GM12878 (cell line): ENCODE measurements around the gene HHAT. TPM values are rescaled to one million over a fixed set of nuclear protein-coding genes. Genes with fewer than 3 reads are reported as not detected.
A peak's percentile ranks its signal among the peaks of the same experiment; 100 is the strongest.

Source experiments
- ASH2L ChIP-seq: fragments of 300-600, 200-600 bp; sonication (generic); IDR thresholded peaks from 2 replicates; pipeline ENCODE4 v1.6.1; 2017; ENCODE audit warnings: low read depth, mild to moderate bottlenecking, borderline replicate concordance
- CHD1 ChIP-seq: IDR thresholded peaks from 2 replicates; pipeline ENCODE4 v1.6.1; 2012; ENCODE audit warnings: low read depth, low read length, improper control_type of control experiment
- EED ChIP-seq: sonication (generic); IDR thresholded peaks from 2 replicates; pipeline ENCODE4 v1.6.1; 2016; ENCODE audit warnings: antibody characterized with exemption, low read depth
- GATAD2B ChIP-seq: fragments of 450-650 bp; conservative IDR thresholded peaks from 2 replicates; pipeline ENCODE4 v1.6.1; 2017; ENCODE audit warnings: low read depth, mild to moderate bottlenecking, moderate library complexity
- HCFC1 ChIP-seq: fragments of 150-350 bp; IDR thresholded peaks from 2 replicates; pipeline ENCODE4 v1.6.1; 2014; ENCODE audit warnings: low read length
- NFYA ChIP-seq: IDR thresholded peaks from 2 replicates; pipeline ENCODE4 v1.6.1; 2011; ENCODE audit warnings: low read depth, mild to moderate bottlenecking, low read length, improper control_type of control experiment, borderline replicate concordance
- RB1 ChIP-seq: fragments of 450-650 bp; formaldehyde crosslinking; IDR thresholded peaks from 2 replicates; pipeline ENCODE4 v1.6.1; 2017; ENCODE audit warnings: mild to moderate bottlenecking, borderline replicate concordance
- RFX5 ChIP-seq: IDR thresholded peaks from 2 replicates; pipeline ENCODE4 v1.6.1; 2011; ENCODE audit warnings: low read depth, low read length, improper control_type of control experiment
- RUNX3 ChIP-seq: IDR thresholded peaks from 2 replicates; pipeline ENCODE4 v1.6.1; 2012; ENCODE audit warnings: low read length, inconsistent platforms
- SP1 ChIP-seq: IDR thresholded peaks from one replicate; pipeline ENCODE4 v1.6.1; 2011; ENCODE audit warnings: low read depth, low read length
- SREBF2 ChIP-seq: IDR thresholded peaks from 2 replicates; pipeline ENCODE4 v1.6.1; 2012; ENCODE audit warnings: mild to moderate bottlenecking, low read length
- SRF ChIP-seq, 2 experiments: IDR thresholded peaks; 2 replicates each; pipeline ENCODE4 v1.6.1; 2011; ENCODE audit warnings: low read depth in 2 of 2, low read length in 2 of 2, mild to moderate bottlenecking in 1 of 2, moderate library complexity in 1 of 2
- polyA plus RNA-seq, 11 experiments: library from polyadenylated mRNA; depleted of rRNA in 4 of 11; unstranded in 6 of 11; stranded (reverse) in 5 of 11; fragments of >200 nt; fragmentation: Nextera tagmentation in 4 of 11; fragmentation: Illumina TruSeq in 1 of 11; extraction: Ambion mirVana in 4 of 11; extraction: Trizol in 1 of 11; gene quantifications; 1 replicate in 1 of 11; 2 replicates in 10 of 11; pipeline versions ENCODE4 v1.2.1 to v1.2.3, GENCODE V29; 2011 to 2016; ENCODE audit warnings: inconsistent platforms in 2 of 11, missing spikeins in 2 of 11, low read depth in 1 of 11
- total RNA-seq, 4 experiments: library from RNA; depleted of rRNA in 3 of 4; stranded (reverse); fragments of >200 nt in 3 of 4; fragmentation: Illumina TruSeq in 1 of 4; extraction: Trizol in 1 of 4; gene quantifications; 2 replicates each; pipeline versions ENCODE4 v1.2.1 to v1.2.3, GENCODE V29; 2013 to 2021
- TF ChIP-seq, protein P1 (sequence below): fragments of 450-650 bp; IDR thresholded peaks from 2 replicates; pipeline ENCODE4 v1.6.1; 2017; ENCODE audit warnings: mild to moderate bottlenecking, moderate library complexity
- TF ChIP-seq, protein P2 (sequence below): fragments of 450-650 bp; IDR thresholded peaks from 2 replicates; pipeline ENCODE4 v1.6.1; 2018; ENCODE audit warnings: mild to moderate bottlenecking, low read depth, moderate library complexity; ENCODE audit not compliant: partially characterized antibody
- TF ChIP-seq, protein P3 (sequence below): IDR thresholded peaks from 2 replicates; pipeline ENCODE4 v1.6.1; 2011; ENCODE audit warnings: low read depth, mild to moderate bottlenecking, low read length, moderate library complexity, borderline replicate concordance; ENCODE audit errors: extremely low read depth
- TF ChIP-seq, protein P4 (sequence below): fragments of 450-650 bp; IDR thresholded peaks from 2 replicates; pipeline ENCODE4 v1.6.1; 2018; ENCODE audit warnings: borderline replicate concordance, mild to moderate bottlenecking; ENCODE audit not compliant: partially characterized antibody
- TF ChIP-seq, protein P5 (sequence below): IDR thresholded peaks from 2 replicates; pipeline ENCODE4 v1.6.1; 2012; ENCODE audit warnings: low read depth, low read length, improper control_type of control experiment
- TF ChIP-seq, protein P6 (sequence below): IDR thresholded peaks from 2 replicates; pipeline ENCODE4 v1.6.1; 2012; ENCODE audit warnings: low read depth, low read length, improper control_type of control experiment

HHAT gene
- total and polyA plus RNA-seq, 10 of the 15 experiments (the other 5 are each of a cell fraction or from before 2014, with no cell fraction given), result 1.2 to 37.6 (median 2.6) TPM

DNA sequence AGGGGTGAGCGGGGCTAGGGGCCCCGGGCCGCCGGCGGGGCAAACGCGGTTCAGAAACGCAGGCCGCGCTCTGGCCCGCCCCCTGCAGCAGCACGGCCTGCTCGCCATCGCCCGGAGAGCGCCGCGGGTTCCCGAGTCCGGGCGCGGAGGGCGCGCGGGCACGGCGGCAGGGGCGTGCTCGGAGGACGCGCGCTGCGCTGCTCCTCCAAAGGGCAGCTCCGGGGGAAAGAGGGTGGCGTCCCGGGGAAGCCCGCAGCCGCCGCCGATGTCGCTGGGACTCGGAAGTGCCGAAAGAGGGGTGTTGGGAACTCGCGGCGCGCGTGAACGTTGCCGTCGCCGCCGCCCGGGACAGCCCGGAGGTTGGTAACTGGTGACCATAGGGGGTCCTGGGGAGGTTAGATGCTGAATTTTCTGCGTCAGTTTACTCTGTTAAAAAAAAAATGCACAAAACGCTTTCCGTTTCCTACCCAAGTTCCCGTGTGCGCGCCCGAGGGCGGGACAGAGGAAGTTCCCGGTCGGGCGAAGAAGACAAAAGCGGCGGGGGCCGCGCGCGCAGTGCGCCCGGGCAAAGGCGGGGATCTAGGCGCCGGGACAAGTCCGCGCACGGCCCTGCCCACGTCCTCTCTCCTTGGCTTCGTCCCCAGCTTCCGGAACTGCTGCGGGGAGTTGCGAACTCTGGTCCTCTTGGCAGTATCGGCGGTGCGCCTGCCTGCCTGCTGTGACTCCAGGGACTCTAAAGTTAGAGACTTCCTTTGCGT is at the start of gene HHAT (continued):
- TF ChIP-seq HCFC1, result peak; percentile 23; the same call in 1 of the 2 replicates
- peak; percentile 75 for TF ChIP-seq GATAD2B
- TF ChIP-seq, protein P1, sequence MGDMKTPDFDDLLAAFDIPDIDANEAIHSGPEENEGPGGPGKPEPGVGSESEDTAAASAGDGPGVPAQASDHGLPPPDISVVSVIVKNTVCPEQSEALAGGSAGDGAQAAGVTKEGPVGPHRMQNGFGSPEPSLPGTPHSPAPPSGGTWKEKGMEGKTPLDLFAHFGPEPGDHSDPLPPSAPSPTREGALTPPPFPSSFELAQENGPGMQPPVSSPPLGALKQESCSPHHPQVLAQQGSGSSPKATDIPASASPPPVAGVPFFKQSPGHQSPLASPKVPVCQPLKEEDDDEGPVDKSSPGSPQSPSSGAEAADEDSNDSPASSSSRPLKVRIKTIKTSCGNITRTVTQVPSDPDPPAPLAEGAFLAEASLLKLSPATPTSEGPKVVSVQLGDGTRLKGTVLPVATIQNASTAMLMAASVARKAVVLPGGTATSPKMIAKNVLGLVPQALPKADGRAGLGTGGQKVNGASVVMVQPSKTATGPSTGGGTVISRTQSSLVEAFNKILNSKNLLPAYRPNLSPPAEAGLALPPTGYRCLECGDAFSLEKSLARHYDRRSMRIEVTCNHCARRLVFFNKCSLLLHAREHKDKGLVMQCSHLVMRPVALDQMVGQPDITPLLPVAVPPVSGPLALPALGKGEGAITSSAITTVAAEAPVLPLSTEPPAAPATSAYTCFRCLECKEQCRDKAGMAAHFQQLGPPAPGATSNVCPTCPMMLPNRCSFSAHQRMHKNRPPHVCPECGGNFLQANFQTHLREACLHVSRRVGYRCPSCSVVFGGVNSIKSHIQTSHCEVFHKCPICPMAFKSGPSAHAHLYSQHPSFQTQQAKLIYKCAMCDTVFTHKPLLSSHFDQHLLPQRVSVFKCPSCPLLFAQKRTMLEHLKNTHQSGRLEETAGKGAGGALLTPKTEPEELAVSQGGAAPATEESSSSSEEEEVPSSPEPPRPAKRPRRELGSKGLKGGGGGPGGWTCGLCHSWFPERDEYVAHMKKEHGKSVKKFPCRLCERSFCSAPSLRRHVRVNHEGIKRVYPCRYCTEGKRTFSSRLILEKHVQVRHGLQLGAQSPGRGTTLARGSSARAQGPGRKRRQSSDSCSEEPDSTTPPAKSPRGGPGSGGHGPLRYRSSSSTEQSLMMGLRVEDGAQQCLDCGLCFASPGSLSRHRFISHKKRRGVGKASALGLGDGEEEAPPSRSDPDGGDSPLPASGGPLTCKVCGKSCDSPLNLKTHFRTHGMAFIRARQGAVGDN, result peak; percentile 87
- TF ChIP-seq NFYA, result no peak
- no peak for TF ChIP-seq SREBF2
- peak; percentile 66; the same call in 1 of the 2 replicates for TF ChIP-seq RB1
- TF ChIP-seq CHD1, result no peak
- TF ChIP-seq EED, result peak; percentile 60
- TF ChIP-seq ASH2L, result no peak
- TF ChIP-seq, protein P2, sequence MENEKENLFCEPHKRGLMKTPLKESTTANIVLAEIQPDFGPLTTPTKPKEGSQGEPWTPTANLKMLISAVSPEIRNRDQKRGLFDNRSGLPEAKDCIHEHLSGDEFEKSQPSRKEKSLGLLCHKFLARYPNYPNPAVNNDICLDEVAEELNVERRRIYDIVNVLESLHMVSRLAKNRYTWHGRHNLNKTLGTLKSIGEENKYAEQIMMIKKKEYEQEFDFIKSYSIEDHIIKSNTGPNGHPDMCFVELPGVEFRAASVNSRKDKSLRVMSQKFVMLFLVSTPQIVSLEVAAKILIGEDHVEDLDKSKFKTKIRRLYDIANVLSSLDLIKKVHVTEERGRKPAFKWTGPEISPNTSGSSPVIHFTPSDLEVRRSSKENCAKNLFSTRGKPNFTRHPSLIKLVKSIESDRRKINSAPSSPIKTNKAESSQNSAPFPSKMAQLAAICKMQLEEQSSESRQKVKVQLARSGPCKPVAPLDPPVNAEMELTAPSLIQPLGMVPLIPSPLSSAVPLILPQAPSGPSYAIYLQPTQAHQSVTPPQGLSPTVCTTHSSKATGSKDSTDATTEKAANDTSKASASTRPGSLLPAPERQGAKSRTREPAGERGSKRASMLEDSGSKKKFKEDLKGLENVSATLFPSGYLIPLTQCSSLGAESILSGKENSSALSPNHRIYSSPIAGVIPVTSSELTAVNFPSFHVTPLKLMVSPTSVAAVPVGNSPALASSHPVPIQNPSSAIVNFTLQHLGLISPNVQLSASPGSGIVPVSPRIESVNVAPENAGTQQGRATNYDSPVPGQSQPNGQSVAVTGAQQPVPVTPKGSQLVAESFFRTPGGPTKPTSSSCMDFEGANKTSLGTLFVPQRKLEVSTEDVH, result no peak
- TF ChIP-seq, protein P3, sequence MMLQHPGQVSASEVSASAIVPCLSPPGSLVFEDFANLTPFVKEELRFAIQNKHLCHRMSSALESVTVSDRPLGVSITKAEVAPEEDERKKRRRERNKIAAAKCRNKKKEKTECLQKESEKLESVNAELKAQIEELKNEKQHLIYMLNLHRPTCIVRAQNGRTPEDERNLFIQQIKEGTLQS, result no peak
- TF ChIP-seq, protein P4, sequence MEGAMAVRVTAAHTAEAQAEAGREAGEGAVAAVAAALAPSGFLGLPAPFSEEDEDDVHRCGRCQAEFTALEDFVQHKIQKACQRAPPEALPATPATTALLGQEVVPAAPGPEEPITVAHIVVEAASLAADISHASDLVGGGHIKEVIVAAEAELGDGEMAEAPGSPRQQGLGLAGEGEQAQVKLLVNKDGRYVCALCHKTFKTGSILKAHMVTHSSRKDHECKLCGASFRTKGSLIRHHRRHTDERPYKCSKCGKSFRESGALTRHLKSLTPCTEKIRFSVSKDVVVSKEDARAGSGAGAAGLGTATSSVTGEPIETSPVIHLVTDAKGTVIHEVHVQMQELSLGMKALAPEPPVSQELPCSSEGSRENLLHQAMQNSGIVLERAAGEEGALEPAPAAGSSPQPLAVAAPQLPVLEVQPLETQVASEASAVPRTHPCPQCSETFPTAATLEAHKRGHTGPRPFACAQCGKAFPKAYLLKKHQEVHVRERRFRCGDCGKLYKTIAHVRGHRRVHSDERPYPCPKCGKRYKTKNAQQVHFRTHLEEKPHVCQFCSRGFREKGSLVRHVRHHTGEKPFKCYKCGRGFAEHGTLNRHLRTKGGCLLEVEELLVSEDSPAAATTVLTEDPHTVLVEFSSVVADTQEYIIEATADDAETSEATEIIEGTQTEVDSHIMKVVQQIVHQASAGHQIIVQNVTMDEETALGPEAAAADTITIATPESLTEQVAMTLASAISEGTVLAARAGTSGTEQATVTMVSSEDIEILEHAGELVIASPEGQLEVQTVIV, result no peak
- TF ChIP-seq, protein P5, sequence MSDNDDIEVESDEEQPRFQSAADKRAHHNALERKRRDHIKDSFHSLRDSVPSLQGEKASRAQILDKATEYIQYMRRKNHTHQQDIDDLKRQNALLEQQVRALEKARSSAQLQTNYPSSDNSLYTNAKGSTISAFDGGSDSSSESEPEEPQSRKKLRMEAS, result no peak
- TF ChIP-seq, protein P6, sequence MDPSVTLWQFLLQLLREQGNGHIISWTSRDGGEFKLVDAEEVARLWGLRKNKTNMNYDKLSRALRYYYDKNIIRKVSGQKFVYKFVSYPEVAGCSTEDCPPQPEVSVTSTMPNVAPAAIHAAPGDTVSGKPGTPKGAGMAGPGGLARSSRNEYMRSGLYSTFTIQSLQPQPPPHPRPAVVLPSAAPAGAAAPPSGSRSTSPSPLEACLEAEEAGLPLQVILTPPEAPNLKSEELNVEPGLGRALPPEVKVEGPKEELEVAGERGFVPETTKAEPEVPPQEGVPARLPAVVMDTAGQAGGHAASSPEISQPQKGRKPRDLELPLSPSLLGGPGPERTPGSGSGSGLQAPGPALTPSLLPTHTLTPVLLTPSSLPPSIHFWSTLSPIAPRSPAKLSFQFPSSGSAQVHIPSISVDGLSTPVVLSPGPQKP, result peak; percentile 51; the same call in 1 of the 2 replicates
- TF ChIP-seq SRF (IDR thresholded peaks at IDR 0.05; ENCODE audit: low read depth in 2 of 2, low read length in 2 of 2), result no peak
- TF ChIP-seq RFX5, result no peak
- no peak for TF ChIP-seq SP1
- no peak for TF ChIP-seq RUNX3
